Left lung (tissue), 10 donors: ENCODE data around the gene HES3. TPM values are rescaled to one million over a fixed set of nuclear protein-coding genes. Genes with fewer than 3 reads are reported as not detected.

Experiments
- ATAC-seq: fragments of 200-7000 bp; cut with Tn5 transposase; one replicate; pipeline ENCODE4 v1.9.1; 2020; ENCODE audit warnings: moderate library complexity
- DNase-seq, 4 donors: peaks; one replicate each; pipeline ENCODE4 v3.0.0-alpha.2; 2013 to 2020
- H3K27ac ChIP-seq, 2 donors: fragments of 200-600 bp; sonication (generic) in 1 of 2; one replicate each; pipeline versions ENCODE4 v1.5.0 to v1.8.0; 2020 to 2021
- H3K27me3 ChIP-seq, 2 donors: fragments of 200-600 bp; sonication (generic) in 1 of 2; one replicate each; pipeline versions ENCODE4 v1.5.0 to v1.8.0; 2020 to 2021
- H3K36me3 ChIP-seq, 2 donors: fragments of 200-600 bp; sonication (generic) in 1 of 2; one replicate each; pipeline versions ENCODE4 v1.5.0 to v1.8.0; 2020 to 2021
- H3K4me1 ChIP-seq, 2 donors: fragments of 200-600 bp; one replicate each; pipeline ENCODE4 v1.8.0; 2021
- H3K4me3 ChIP-seq, 2 donors: fragments of 200-600 bp; sonication (generic) in 1 of 2; one replicate each; pipeline versions ENCODE4 v1.5.0 to v1.8.0; 2020 to 2021; ENCODE audit warnings: mild to moderate bottlenecking in 1 of 2
- H3K9me3 ChIP-seq, 2 donors: fragments of 200-600 bp; sonication (generic) in 1 of 2; one replicate each; pipeline versions ENCODE4 v1.5.0 to v1.8.0; 2020 to 2021
- CTCF ChIP-seq, 2 donors: fragments of 200-600 bp; sonication (generic) in 1 of 2; IDR thresholded peaks; one replicate each; pipeline versions ENCODE4 v1.5.0 to v1.8.0; 2021; ENCODE audit warnings: antibody characterized with exemption in 2 of 2
- intact Hi-C, 2 donors: fragments of 100-400 bp; cut with DNase I; formaldehyde crosslinking; loops; one replicate each; pipeline versions ENCODE4 v1.11.2 to v1.14.2; 2022
- polyA plus RNA-seq, 6 donors: library from polyadenylated mRNA; unstranded; fragments of 120-200 nt; gene quantifications; one replicate each; pipeline ENCODE4 v1.2.1, GENCODE V29; 2013; ENCODE audit not compliant: insufficient read length in 6 of 6
- total RNA-seq, 2 donors: library from RNA; stranded (reverse); fragmentation: NEBNext Ultra II Directional; extraction: Animal tissue kit (Norgen Biotek cat#: 25700); gene quantifications; one replicate each; pipeline ENCODE4 v1.2.1, GENCODE V29; 2021
- donor health status: DM: no; HTN: yes; CAD: no.
- donor health status: DM: no; HTN: no; CAD: no.

HES3 gene
- total and polyA plus RNA-seq, 8 donors, result not detected

GRCh38 chr1:6274622-6275139 lies 30.7 kb downstream of the HES3 start:
- H3K27ac ChIP-seq, result no peak overlapping the region
- no peaks in the 10 kb centered on the region for H3K9me3 ChIP-seq
- ATAC-seq, result no peak
- H3K4me3 ChIP-seq, result no peak overlapping the region
- no peak for TF ChIP-seq CTCF (IDR thresholded peaks at IDR 0.05)
- intact Hi-C loops, result no loop called here
- no peaks in the 10 kb centered on the region for H3K27me3 ChIP-seq
- H3K36me3 ChIP-seq, result no peaks in the 10 kb centered on the region
- H3K4me1 ChIP-seq, result peaks cover 0 to 7% of the 10 kb centered on the region in 2 donors
- no peak for DNase-seq

GRCh38 chr1:6275826-6276782 lies 32.1 kb downstream of the HES3 start:
- Histone ChIP-seq H3K4me3 (no peak overlapping the region), H3K27me3 (no peaks in the 10 kb centered on the region), H3K36me3 (peaks cover 0 to 5% of the 10 kb centered on the region in 2 donors), H3K27ac (no peak overlapping the region), H3K4me1 (peaks cover 0 to 7% of the 10 kb centered on the region in 2 donors), H3K9me3 (no peaks in the 10 kb centered on the region)
- intact Hi-C loops, result no loop called here
- TF ChIP-seq CTCF (IDR thresholded peaks at IDR 0.05), result no peak
- ATAC-seq, result peak; percentile 31
- peak in 2 of 4 donors; percentile 59 to 84 for DNase-seq

GRCh38 chr1:6276811-6277555 lies 33.0 kb downstream of the HES3 start:
- no peak overlapping the region for H3K4me3 ChIP-seq
- DNase-seq, result no peak
- no peak overlapping the region for H3K27ac ChIP-seq
- no peak for ATAC-seq
- no peak for TF ChIP-seq CTCF (IDR thresholded peaks at IDR 0.05)
- peaks cover 0 to 5% of the 10 kb centered on the region in 2 donors for H3K36me3 ChIP-seq
- peaks cover 0 to 7% of the 10 kb centered on the region in 2 donors for H3K4me1 ChIP-seq
- H3K9me3 ChIP-seq, result no peaks in the 10 kb centered on the region
- intact Hi-C loops, result no loop called here
- H3K27me3 ChIP-seq, result no peaks in the 10 kb centered on the region

- peaks cover 0 to 5% of the 10 kb centered on the region in 2 donors for H3K36me3 ChIP-seq
- no peak overlapping the region for H3K4me3 ChIP-seq
- DNase-seq (no peak), ATAC-seq (no peak)
- H3K4me1 ChIP-seq, result peaks cover 0 to 7% of the 10 kb centered on the region in 2 donors
- H3K27ac ChIP-seq, result no peak overlapping the region
- no peak for TF ChIP-seq CTCF (IDR thresholded peaks at IDR 0.05)
- intact Hi-C loops, result no loop called here
- H3K27me3 ChIP-seq, result no peaks in the 10 kb centered on the region
- H3K9me3 ChIP-seq, result no peaks in the 10 kb centered on the region
These were observed 34.3 kb downstream of the HES3 start for GRCh38 chr1:6278263-6278662.

GRCh38 chr1:6279066-6279465 lies 35.1 kb downstream of the HES3 start:
- TF ChIP-seq CTCF (IDR thresholded peaks at IDR 0.05), result no peak
- Histone ChIP-seq H3K4me1 (peaks cover 0 to 7% of the 10 kb centered on the region in 2 donors), H3K36me3 (peaks cover 0 to 5% of the 10 kb centered on the region in 2 donors), H3K9me3 (no peaks in the 10 kb centered on the region), H3K27me3 (no peaks in the 10 kb centered on the region), H3K27ac (no peak overlapping the region), H3K4me3 (no peak overlapping the region)
- intact Hi-C loops, result no loop called here
- DNase-seq, result no peak
- no peak for ATAC-seq
